Activated CD4-positive, CD25-positive, alpha-beta regulatory T cell treated with anti-CD3 and anti-CD28 coated beads, Interleukin-2, amount 50 U/mL, for 72 hours (primary cell): Measurements from ENCODE around the gene POU2F3.

Experiments used
- DNase-seq: peaks from one replicate; pipeline ENCODE4 v3.0.0; 2021

Gene POU2F3

GRCh38 chr11:120211522-120212258 is 28.2 kb upstream of the POU2F3 start:
- no peak for DNase-seq

GRCh38 chr11:120212259-120212878 is 27.6 kb upstream of the POU2F3 start:
- no peak for DNase-seq

- DNase-seq = no peak
These were observed 27.0 kb upstream of the POU2F3 start for GRCh38 chr11:120212926-120213325.

GRCh38 chr11:120214581-120214980 is 25.4 kb upstream of the POU2F3 start:
- DNase-seq = no peak

- no peak for DNase-seq
These were observed 24.3 kb upstream of the POU2F3 start for GRCh38 chr11:120215634-120216033.

- no peak for DNase-seq
These were observed 23.4 kb upstream of the POU2F3 start for GRCh38 chr11:120216426-120217102.

- DNase-seq = no peak
These were observed 22.4 kb upstream of the POU2F3 start for GRCh38 chr11:120217526-120217925.

GRCh38 chr11:120217941-120218694 is 21.8 kb upstream of the POU2F3 start:
- no peak for DNase-seq

- no peak for DNase-seq
These were observed 21.3 kb upstream of the POU2F3 start for GRCh38 chr11:120218695-120219033.

GRCh38 chr11:120219232-120219937 is 20.6 kb upstream of the POU2F3 start:
- no peak for DNase-seq

GRCh38 chr11:120219938-120220746 is 19.8 kb upstream of the POU2F3 start:
- DNase-seq = no peak

GRCh38 chr11:120220747-120221037 is 19.2 kb upstream of the POU2F3 start:
- DNase-seq = no peak

- no peak for DNase-seq
These were observed 18.7 kb upstream of the POU2F3 start for GRCh38 chr11:120221115-120221752.

GRCh38 chr11:120222916-120223315 is 17.0 kb upstream of the POU2F3 start:
- no peak for DNase-seq

- no peak for DNase-seq
These were observed 16.1 kb upstream of the POU2F3 start for GRCh38 chr11:120223793-120224192.

GRCh38 chr11:120224361-120224760 is 15.6 kb upstream of the POU2F3 start:
- DNase-seq = no peak

GRCh38 chr11:120224972-120225909 is 14.7 kb upstream of the POU2F3 start:
- no peak for DNase-seq

GRCh38 chr11:120226242-120226641 is 13.7 kb upstream of the POU2F3 start:
- no peak for DNase-seq

- no peak for DNase-seq
These were observed 13.2 kb upstream of the POU2F3 start for GRCh38 chr11:120226714-120227113.

- DNase-seq = no peak
These were observed 12.6 kb upstream of the POU2F3 start for GRCh38 chr11:120227228-120227852.
